SK-N-MC (cell line): Measurements from ENCODE around the gene AMIGO3.

Experiments
- EZH2 ChIP-seq: fragments of 200-600 bp; sonication (generic); IDR thresholded peaks from one replicate; pipeline ENCODE4 v1.6.1; 2017; ENCODE audit warnings: antibody characterized with exemption
- POLR2AphosphoS5 ChIP-seq: IDR thresholded peaks from 2 replicates; pipeline ENCODE4 v1.6.1; 2012; ENCODE audit warnings: mild to moderate bottlenecking, low read depth, low read length, borderline replicate concordance

DNA sequence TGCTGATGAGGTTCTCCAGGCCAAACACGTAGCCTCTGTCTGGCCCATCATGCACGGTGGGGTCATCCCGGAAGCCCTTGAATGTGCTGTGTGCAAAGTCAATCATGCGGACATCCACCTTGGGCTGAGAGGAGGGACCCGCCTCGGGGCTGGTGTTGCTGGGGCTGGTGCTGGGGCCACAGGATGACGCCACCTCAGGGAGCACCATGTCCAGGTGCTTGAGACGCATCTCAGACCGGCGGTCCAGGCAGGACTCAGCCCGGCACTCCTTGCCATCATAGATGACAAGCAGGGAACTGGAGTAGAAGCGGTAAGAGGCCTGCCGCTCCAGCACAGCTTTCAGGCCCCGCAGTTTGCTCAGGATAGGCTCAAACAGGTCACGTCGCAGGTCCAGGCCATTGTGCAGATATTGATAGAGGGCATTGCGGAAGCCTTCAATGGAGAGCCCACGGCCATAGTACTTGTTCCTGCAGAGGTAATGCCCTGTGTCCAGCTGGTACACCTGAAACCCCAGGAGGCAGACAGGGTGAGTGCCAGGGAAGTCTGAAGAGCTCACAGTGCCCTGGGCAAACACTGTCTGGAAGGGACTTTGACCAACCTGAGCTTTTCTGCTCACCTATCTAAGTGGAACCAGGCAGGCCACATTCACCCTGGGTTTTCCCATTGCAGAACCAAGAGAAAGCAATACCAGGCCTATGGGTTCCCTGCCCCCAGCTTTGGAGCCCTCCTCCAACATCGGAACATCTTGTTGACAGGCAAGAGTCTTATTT is 7.9 kb upstream of the AMIGO3 start:
- TF ChIP-seq EZH2 (no peak), POLR2AphosphoS5 (no peak)
